ENCODE results near the gene TMEM94. TPM values are rescaled to one million over a fixed set of nuclear protein-coding genes. Genes with fewer than 3 reads are reported as not detected.
"Not testable (repeated sequence)": the region's sequence is repeated elsewhere in the genome, so short reads cannot be mapped to it uniquely, and the experiment has no call there.

TMEM94 gene
- total RNA-seq, 1 donor = 21.1 TPM

- no peaks in the 10 kb centered on the region for H3K9me3 ChIP-seq (ENCODE audit: low read depth, low read length)
- H3K4me3 ChIP-seq (ENCODE audit: low read length) = peak within 1 kb of the TSS; percentile 66
These were observed 59.8 kb downstream of the TMEM94 start, which contains the start of gene TSEN54 for GRCh38 chr17:75516255-75516618. TSS of gene TSEN54 (plus strand) at chr17:75516528. CDS start at chr17:75516561, 33 bp downstream.

GRCh38 chr17:75516619-75517296 lies 60.3 kb downstream of the TMEM94 start:
- Histone ChIP-seq H3K9me3 (ENCODE audit: low read depth, low read length) (no peaks in the 10 kb centered on the region), H3K4me3 (ENCODE audit: low read length) (peak overlapping the region; percentile 66), H3K4me1 (ENCODE audit: insufficient read depth, low read length) (peaks cover 35% of the 10 kb centered on the region), H3K27me3 (ENCODE audit: insufficient read depth, low read length) (peaks cover 4% of the 10 kb centered on the region)

More at GRCh38 chr17:75516255-75516618, 59.8 kb downstream of the TMEM94 start, which contains the start of gene TSEN54:
- Histone ChIP-seq H3K4me1 (ENCODE audit: insufficient read depth, low read length) (peaks cover 35% of the 10 kb centered on the region), H3K27me3 (ENCODE audit: insufficient read depth, low read length) (peaks cover 4% of the 10 kb centered on the region)

- peaks cover 4% of the 10 kb centered on the region for H3K27me3 ChIP-seq (ENCODE audit: insufficient read depth, low read length)
- H3K9me3 ChIP-seq (ENCODE audit: low read depth, low read length) = no peaks in the 10 kb centered on the region
- H3K4me3 ChIP-seq (ENCODE audit: low read length) = peak overlapping the region; percentile 66
- H3K4me1 ChIP-seq (ENCODE audit: insufficient read depth, low read length) = peaks cover 35% of the 10 kb centered on the region
These were observed 60.9 kb downstream of the TMEM94 start for GRCh38 chr17:75517297-75517865.

GRCh38 chr17:75518201-75518600 lies 61.8 kb downstream of the TMEM94 start:
- Histone ChIP-seq H3K4me1 (ENCODE audit: insufficient read depth, low read length) (peaks cover 35% of the 10 kb centered on the region), H3K9me3 (ENCODE audit: low read depth, low read length) (no peaks in the 10 kb centered on the region), H3K4me3 (ENCODE audit: low read length) (no peak overlapping the region), H3K27me3 (ENCODE audit: insufficient read depth, low read length) (peaks cover 4% of the 10 kb centered on the region)

GRCh38 chr17:75518983-75519537 lies 62.6 kb downstream of the TMEM94 start:
- no peaks in the 10 kb centered on the region for H3K9me3 ChIP-seq (ENCODE audit: low read depth, low read length)
- no peak overlapping the region for H3K4me3 ChIP-seq (ENCODE audit: low read length)
- H3K4me1 ChIP-seq (ENCODE audit: insufficient read depth, low read length) = peaks cover 35% of the 10 kb centered on the region
- H3K27me3 ChIP-seq (ENCODE audit: insufficient read depth, low read length) = peaks cover 4% of the 10 kb centered on the region

GRCh38 chr17:75520413-75520812 lies 64.0 kb downstream of the TMEM94 start:
- H3K27me3 ChIP-seq (ENCODE audit: insufficient read depth, low read length); H3K4me3 ChIP-seq (ENCODE audit: low read length); H3K9me3 ChIP-seq (ENCODE audit: low read depth, low read length): not testable (repeated sequence)
- H3K4me1 ChIP-seq (ENCODE audit: insufficient read depth, low read length) = peaks cover 42% of the 10 kb centered on the region

- Histone ChIP-seq H3K9me3 (ENCODE audit: low read depth, low read length) (no peaks in the 10 kb centered on the region), H3K4me3 (ENCODE audit: low read length) (no peak overlapping the region), H3K27me3 (ENCODE audit: insufficient read depth, low read length) (peaks cover 1% of the 10 kb centered on the region), H3K4me1 (ENCODE audit: insufficient read depth, low read length) (peaks cover 42% of the 10 kb centered on the region)
These were observed 64.9 kb downstream of the TMEM94 start for GRCh38 chr17:75521290-75521689.

- Histone ChIP-seq H3K27me3 (ENCODE audit: insufficient read depth, low read length) (peaks cover 5% of the 10 kb centered on the region), H3K4me3 (ENCODE audit: low read length) (no peak overlapping the region), H3K9me3 (ENCODE audit: low read depth, low read length) (no peaks in the 10 kb centered on the region), H3K4me1 (ENCODE audit: insufficient read depth, low read length) (peaks cover 46% of the 10 kb centered on the region)
These were observed 65.7 kb downstream of the TMEM94 start for GRCh38 chr17:75521951-75522727.

GRCh38 chr17:75523647-75524046 lies 67.2 kb downstream of the TMEM94 start:
- H3K9me3 ChIP-seq (ENCODE audit: low read depth, low read length) = no peaks in the 10 kb centered on the region
- peaks cover 5% of the 10 kb centered on the region for H3K27me3 ChIP-seq (ENCODE audit: insufficient read depth, low read length)
- peaks cover 32% of the 10 kb centered on the region for H3K4me1 ChIP-seq (ENCODE audit: insufficient read depth, low read length)
- no peak overlapping the region for H3K4me3 ChIP-seq (ENCODE audit: low read length)

- Histone ChIP-seq H3K9me3 (ENCODE audit: low read depth, low read length) (no peaks in the 10 kb centered on the region), H3K27me3 (ENCODE audit: insufficient read depth, low read length) (peaks cover 5% of the 10 kb centered on the region), H3K4me3 (ENCODE audit: low read length) (peak overlapping the region; percentile 51), H3K4me1 (ENCODE audit: insufficient read depth, low read length) (peaks cover 25% of the 10 kb centered on the region)
These were observed 68.0 kb downstream of the TMEM94 start for GRCh38 chr17:75524269-75524969.

- peak within 1 kb of the TSS; percentile 51 for H3K4me3 ChIP-seq (ENCODE audit: low read length)
- H3K9me3 ChIP-seq (ENCODE audit: low read depth, low read length) = no peaks in the 10 kb centered on the region
These were observed 68.8 kb downstream of the TMEM94 start, which contains the start of gene LLGL2 for GRCh38 chr17:75524970-75525805. TSS of gene LLGL2 (plus strand) at chr17:75525697. CDS start at chr17:75543427, 17,730 bp downstream.

GRCh38 chr17:75525806-75526554 lies 69.5 kb downstream of the TMEM94 start:
- peaks cover 24% of the 10 kb centered on the region for H3K4me1 ChIP-seq (ENCODE audit: insufficient read depth, low read length)
- peak overlapping the region; percentile 51 for H3K4me3 ChIP-seq (ENCODE audit: low read length)
- no peaks in the 10 kb centered on the region for H3K9me3 ChIP-seq (ENCODE audit: low read depth, low read length)
- H3K27me3 ChIP-seq (ENCODE audit: insufficient read depth, low read length) = peaks cover 5% of the 10 kb centered on the region

More at GRCh38 chr17:75524970-75525805, 68.8 kb downstream of the TMEM94 start, which contains the start of gene LLGL2:
- Histone ChIP-seq H3K4me1 (ENCODE audit: insufficient read depth, low read length) (peaks cover 24% of the 10 kb centered on the region), H3K27me3 (ENCODE audit: insufficient read depth, low read length) (peaks cover 5% of the 10 kb centered on the region)

- Histone ChIP-seq H3K27me3 (ENCODE audit: insufficient read depth, low read length) (peaks cover 5% of the 10 kb centered on the region), H3K9me3 (ENCODE audit: low read depth, low read length) (no peaks in the 10 kb centered on the region), H3K4me1 (ENCODE audit: insufficient read depth, low read length) (peaks cover 24% of the 10 kb centered on the region), H3K4me3 (ENCODE audit: low read length) (peak overlapping the region; percentile 51)
These were observed 70.3 kb downstream of the TMEM94 start for GRCh38 chr17:75526555-75527270.
